Testis (tissue), 2 donors: ENCODE measurements around the gene CDC42BPB.

Experiments
- CTCF ChIP-seq, 3 experiments: fragments of 450-650 bp in 2 of 3; fragments of 200-600 bp in 1 of 3; sonication (generic) in 1 of 3; IDR thresholded peaks; one replicate each; pipeline ENCODE4 v1.5.1; 2016 to 2019; ENCODE audit warnings: antibody characterized with exemption in 3 of 3, mild to moderate bottlenecking in 2 of 3, moderate library complexity in 1 of 3
- POLR2A ChIP-seq: fragments of 450-650 bp; IDR thresholded peaks from one replicate; pipeline ENCODE4 v1.6.1; 2017; ENCODE audit warnings: antibody characterized with exemption, mild to moderate bottlenecking, moderate library complexity

DNA sequence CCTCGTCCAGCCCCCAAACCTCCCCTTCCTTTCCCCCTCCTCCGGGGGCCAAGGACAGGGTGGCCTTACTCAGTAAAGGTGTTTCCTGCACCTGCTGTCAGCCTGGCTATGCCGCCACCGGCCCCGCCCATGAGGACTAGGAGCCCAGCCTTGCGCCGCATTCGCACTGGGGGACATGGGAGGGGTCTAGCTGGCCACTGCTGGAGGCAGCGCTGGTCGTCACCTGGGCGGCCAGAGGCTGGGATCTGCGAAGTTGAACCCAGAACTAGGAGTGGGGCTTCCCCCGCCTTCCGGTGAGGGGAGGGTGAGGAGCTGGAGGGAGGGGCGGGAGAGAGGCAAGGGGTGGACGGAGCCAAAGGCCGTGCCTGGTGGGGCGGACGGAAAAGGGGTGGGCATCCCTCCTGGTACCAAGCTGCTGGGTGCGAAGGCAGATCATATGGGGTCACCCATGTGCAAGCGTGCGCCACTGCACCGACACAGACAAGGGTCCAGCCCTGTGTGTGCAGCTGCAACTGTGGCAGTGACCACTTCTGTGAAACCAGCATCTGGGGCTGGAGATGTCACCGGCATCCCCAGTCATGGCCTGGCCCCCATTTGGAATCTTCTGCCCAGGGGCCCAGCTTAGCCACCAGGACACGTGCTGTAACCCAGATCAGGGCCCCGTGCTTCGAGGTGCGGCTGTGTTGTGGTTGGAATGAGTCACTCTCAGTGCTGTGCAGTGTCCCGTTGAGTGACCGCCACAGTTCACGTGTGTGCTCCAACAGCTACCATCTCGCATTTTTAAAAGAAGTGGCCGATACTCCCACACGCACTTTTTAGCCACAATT, 126.4 kb downstream of the CDC42BPB start:
- TF ChIP-seq CTCF (IDR thresholded peaks at IDR 0.05) (no peak), POLR2A (no peak)
